Thyroid gland (tissue), 4 donors: ENCODE data around the gene GHDC.

Source experiments
- CTCF ChIP-seq, 6 experiments: fragments of 200-600 bp in 3 of 6; fragments of 450-650 bp in 3 of 6; sonication (generic) in 3 of 6; IDR thresholded peaks; one replicate each; pipeline ENCODE4 v1.5.1; 2016 to 2019; ENCODE audit warnings: antibody characterized with exemption in 6 of 6, mild to moderate bottlenecking in 2 of 6, inconsistent platforms in 1 of 6, moderate library complexity in 1 of 6
- POLR2A ChIP-seq, 2 donors: fragments of 450-650 bp; IDR thresholded peaks; one replicate each; pipeline ENCODE4 v1.6.1; 2017; ENCODE audit warnings: antibody characterized with exemption in 2 of 2, mild to moderate bottlenecking in 2 of 2, moderate library complexity in 1 of 2

GRCh38 chr17:42171831-42172230, 22.5 kb downstream of the GHDC start:
- TF ChIP-seq POLR2A (IDR thresholded peaks at IDR 0.05), result no peak
- no peak for TF ChIP-seq CTCF (IDR thresholded peaks at IDR 0.05)
